22Rv1 (cell line): ENCODE results near the gene PEX11G.

Source experiments
- CTCF ChIP-seq: fragments of 450-650 bp; IDR thresholded peaks from 2 replicates; pipeline ENCODE4 v1.5.1; 2017; ENCODE audit warnings: mild to moderate bottlenecking
- ZFX ChIP-seq: fragments of 450-650 bp; IDR thresholded peaks from 2 replicates; pipeline ENCODE4 v1.6.1; 2017; ENCODE audit warnings: antibody characterized with exemption, borderline replicate concordance

- TF ChIP-seq CTCF = no peak
- TF ChIP-seq ZFX = no peak
These were observed 36.3 kb upstream of the PEX11G start for GRCh38 chr19:7524992-7525739.
